B cell (primary cell): ENCODE data around the gene IL26. TPM values are rescaled to one million over a fixed set of nuclear protein-coding genes. Genes with fewer than 3 reads are reported as not detected.

Source experiments
- ATAC-seq: fragments of 200-7000 bp; cut with Tn5 transposase; one replicate; pipeline ENCODE4 v1.10.0; 2021; ENCODE audit warnings: low read depth, mild to moderate bottlenecking, moderate number of reproducible peaks, moderate library complexity
- CTCF ChIA-PET: fragments of 350-600 bp; sonication (Branson Sonifier 250); formaldehyde crosslinking; loops from one replicate; lab custom pipeline; 2021; ENCODE audit warnings: antibody characterized with exemption, inconsistent platforms; lab: Charles Lee
- POLR2A ChIA-PET: fragments of 350-600 bp; sonication (Branson Sonifier 250); formaldehyde crosslinking; loops from one replicate; lab custom pipeline; 2021; ENCODE audit warnings: antibody characterized with exemption; lab: Charles Lee
- DNase-seq: peaks from one replicate; pipeline ENCODE4 v3.0.0; 2013
- H2AFZ ChIP-seq: 2 replicates; pipeline ENCODE4 v1.6.1; 2012; ENCODE audit warnings: mild to moderate bottlenecking, low read depth, low read length; ENCODE audit not compliant: insufficient read depth, poor library complexity, severe bottlenecking
- H3K27ac ChIP-seq, 2 donors: 1 replicate in 1 of 2; 2 replicates in 1 of 2; pipeline ENCODE4 v1.5.1; 2012 to 2013; ENCODE audit warnings: low read length in 2 of 2, mild to moderate bottlenecking in 2 of 2, moderate library complexity in 1 of 2
- H3K27me3 ChIP-seq, 4 experiments: fragments of 200-600 bp in 1 of 4; sonication (generic) in 1 of 4; replicated peaks in 1 of 4; 1 replicate in 2 of 4; 2 replicates in 2 of 4; pipeline versions ENCODE4 v1.6.1 to v1.7.0; 2013 to 2016; ENCODE audit warnings: low read length in 3 of 4, mild to moderate bottlenecking in 2 of 4, mixed read lengths in 1 of 4, moderate library complexity in 1 of 4; ENCODE audit not compliant: insufficient read depth in 4 of 4, control insufficient read depth in 3 of 4; ENCODE audit errors: control extremely low read depth in 1 of 4
- H3K36me3 ChIP-seq, 2 experiments: replicated peaks in 1 of 2; 1 replicate in 1 of 2; 2 replicates in 1 of 2; pipeline versions ENCODE4 v1.6.1 to v1.7.1; 2013; ENCODE audit warnings: low read length in 1 of 2; ENCODE audit not compliant: insufficient read depth in 2 of 2, control insufficient read depth in 1 of 2; ENCODE audit errors: control extremely low read depth in 1 of 2, extremely low read depth in 1 of 2
- H3K4me1 ChIP-seq, 2 donors: fragments of 200-600 bp in 1 of 2; sonication (generic) in 1 of 2; 1 replicate in 1 of 2; 2 replicates in 1 of 2; pipeline versions ENCODE4 v1.5.1 to v1.6.1; 2013 to 2017; ENCODE audit warnings: low read length in 2 of 2; ENCODE audit not compliant: control insufficient read depth in 2 of 2, insufficient read depth in 2 of 2
- H3K4me2 ChIP-seq: replicated peaks from 2 replicates; pipeline ENCODE3; 2012; ENCODE audit warnings: mild to moderate bottlenecking, low read depth, low read length; ENCODE audit not compliant: poor library complexity, severe bottlenecking
- H3K4me3 ChIP-seq, 5 experiments: fragments of 200-600 bp in 1 of 5; sonication (generic) in 1 of 5; 1 replicate in 3 of 5; 2 replicates in 2 of 5; pipeline versions ENCODE4 v1.5.1 to v1.7.0; 2011 to 2016; ENCODE audit warnings: low read length in 4 of 5, mild to moderate bottlenecking in 4 of 5, low read depth in 2 of 5, control low read depth in 1 of 5, moderate library complexity in 1 of 5; ENCODE audit not compliant: insufficient read depth in 1 of 5; ENCODE audit errors: control extremely low read depth in 1 of 5, extremely low read depth in 1 of 5
- H3K79me2 ChIP-seq: fragments of 200-600 bp; sonication (generic); one replicate; pipeline ENCODE4 v1.6.0; 2016; ENCODE audit warnings: low read length; ENCODE audit not compliant: control insufficient read depth, insufficient read depth
- H3K9ac ChIP-seq: fragments of 200-600 bp; sonication (generic); 2 replicates; pipeline ENCODE4 v1.6.1; 2017; ENCODE audit warnings: mild to moderate bottlenecking, low read length, moderate library complexity
- H3K9me3 ChIP-seq, 3 donors: one replicate each; pipeline versions ENCODE4 v1.6.1 to v1.7.1; 2013; ENCODE audit warnings: low read length in 2 of 3; ENCODE audit not compliant: control insufficient read depth in 2 of 3, insufficient read depth in 1 of 3; ENCODE audit errors: control extremely low read depth in 1 of 3
- H4K20me1 ChIP-seq: 2 replicates; pipeline ENCODE4 v1.6.0; 2012; ENCODE audit warnings: mild to moderate bottlenecking, low read length; ENCODE audit not compliant: insufficient read depth, control insufficient read depth, poor library complexity, severe bottlenecking
- H3K27ac Mint-ChIP-seq: one replicate; pipeline ENCODE4 v1.8.0; 2021; ENCODE audit warnings: mixed read lengths
- H3K27me3 Mint-ChIP-seq: one replicate; pipeline ENCODE4 v1.8.0; 2021; ENCODE audit warnings: mixed read lengths
- H3K4me1 Mint-ChIP-seq: one replicate; pipeline ENCODE4 v1.8.0; 2021; ENCODE audit warnings: mixed read lengths
- H3K4me3 Mint-ChIP-seq: one replicate; pipeline ENCODE4 v1.8.0; 2021; ENCODE audit warnings: mixed read lengths
- H3K9me3 Mint-ChIP-seq: one replicate; pipeline ENCODE4 v1.8.0; 2022; ENCODE audit warnings: mixed read lengths; ENCODE audit not compliant: insufficient read depth
- EZH2 ChIP-seq: IDR thresholded peaks from 2 replicates; pipeline ENCODE4 v1.6.1; 2012; ENCODE audit warnings: borderline replicate concordance, low read depth, mild to moderate bottlenecking, moderate library complexity, low read length; ENCODE audit not compliant: insufficient read depth, poor library complexity, severe bottlenecking
- whole genome bisulfite sequencing: methylation state at CpG from one replicate; pipeline ENCODE4 v1.1.5; 2013; ENCODE audit warnings: missing lambda C conversion rate; ENCODE audit not compliant: insufficient coverage; 5-methylcytosine and 5-hydroxymethylcytosine counted together
- intact Hi-C: fragments of 100-400 bp; cut with micrococcal nuclease; formaldehyde crosslinking; loops from one replicate; pipeline ENCODE4 v1.10.0; 2022
- polyA minus RNA-seq: library from RNA; depleted of rRNA, polyadenylated mRNA; stranded (reverse); fragments of >200 nt; gene quantifications from 2 replicates; pipeline ENCODE4 v1.2.3, GENCODE V29; 2012
- polyA plus RNA-seq: library from polyadenylated mRNA; depleted of rRNA; stranded (reverse); fragments of >200 nt; gene quantifications from 2 replicates; pipeline ENCODE4 v1.2.3, GENCODE V29; 2012
- total RNA-seq, 2 donors: library from RNA; stranded (reverse); fragments of 120-200 nt in 1 of 2; gene quantifications; 1 replicate in 1 of 2; 2 replicates in 1 of 2; pipeline versions ENCODE4 v1.2.3 to v1.2.4, GENCODE V29; 2013 to 2022
- TF ChIP-seq, protein P1 (sequence below): fragments of 200-600 bp; IDR thresholded peaks from one replicate; pipeline ENCODE4 v1.8.0; 2022; ENCODE audit warnings: antibody characterized with exemption, mild to moderate bottlenecking

The IL26 gene
- not detected in 2 replicates for total RNA-seq
- total RNA-seq (2013), result not detected
- not detected in 2 replicates for polyA plus RNA-seq
- polyA minus RNA-seq, result not detected in 2 replicates

GRCh38 chr12:68225576-68226476 is at the start of gene IL26:
Gene IL26 (minus strand): TSS chr12:68225810. CDS start chr12:68225756, 54 bp downstream.
- no peak for DNase-seq
- no peak for ATAC-seq
- Histone ChIP-seq H3K36me3 (no peaks in the 10 kb centered on the region), H3K4me1 (peaks cover 6 to 7% of the 10 kb centered on the region in 2 donors), H3K4me3 (no peak within 1 kb of the TSS), H4K20me1 (no peaks in the 10 kb centered on the region), H3K27me3 (no peaks in the 10 kb centered on the region), H3K79me2 (no peaks in the 10 kb centered on the region), H2AFZ (no peak within 1 kb of the TSS), H3K27ac (no peak within 1 kb of the TSS), H3K9me3 (no peaks in the 10 kb centered on the region), H3K4me2 (no peak within 1 kb of the TSS), H3K9ac (no peak within 1 kb of the TSS)
- Mint-ChIP-seq H3K27ac (no peak within 1 kb of the TSS), H3K4me1 (peaks cover 6% of the 10 kb centered on the region), H3K4me3 (no peak within 1 kb of the TSS), H3K27me3 (peaks cover 9% of the 10 kb centered on the region), H3K9me3 (no peaks in the 10 kb centered on the region)
- ChIA-PET POLR2A (no interaction called here), CTCF (interaction anchor here (1.3 to 5.3 kb wide), 5 partner anchors 10 to 95 kb away, joined by 4 to 116 read pairs (median 35); no protein-coding TSS in a partner anchor)
- WGBS, result 79% methylated on average over 4 of the region's 8 CpGs
- intact Hi-C loops, result loop anchor here (10.0 kb wide), 1 partner anchor 579 kb away; the partner anchor contains the start of gene MDM2
- TF ChIP-seq EZH2, result no peak
- TF ChIP-seq, protein P1, sequence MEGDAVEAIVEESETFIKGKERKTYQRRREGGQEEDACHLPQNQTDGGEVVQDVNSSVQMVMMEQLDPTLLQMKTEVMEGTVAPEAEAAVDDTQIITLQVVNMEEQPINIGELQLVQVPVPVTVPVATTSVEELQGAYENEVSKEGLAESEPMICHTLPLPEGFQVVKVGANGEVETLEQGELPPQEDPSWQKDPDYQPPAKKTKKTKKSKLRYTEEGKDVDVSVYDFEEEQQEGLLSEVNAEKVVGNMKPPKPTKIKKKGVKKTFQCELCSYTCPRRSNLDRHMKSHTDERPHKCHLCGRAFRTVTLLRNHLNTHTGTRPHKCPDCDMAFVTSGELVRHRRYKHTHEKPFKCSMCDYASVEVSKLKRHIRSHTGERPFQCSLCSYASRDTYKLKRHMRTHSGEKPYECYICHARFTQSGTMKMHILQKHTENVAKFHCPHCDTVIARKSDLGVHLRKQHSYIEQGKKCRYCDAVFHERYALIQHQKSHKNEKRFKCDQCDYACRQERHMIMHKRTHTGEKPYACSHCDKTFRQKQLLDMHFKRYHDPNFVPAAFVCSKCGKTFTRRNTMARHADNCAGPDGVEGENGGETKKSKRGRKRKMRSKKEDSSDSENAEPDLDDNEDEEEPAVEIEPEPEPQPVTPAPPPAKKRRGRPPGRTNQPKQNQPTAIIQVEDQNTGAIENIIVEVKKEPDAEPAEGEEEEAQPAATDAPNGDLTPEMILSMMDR, result no peak

- no peaks in the 10 kb centered on the region for H3K27me3 ChIP-seq
- Mint-ChIP-seq H3K4me3 (no peak overlapping the region), H3K27ac (no peak overlapping the region), H3K4me1 (no peaks in the 10 kb centered on the region), H3K27me3 (no peaks in the 10 kb centered on the region), H3K9me3 (no peaks in the 10 kb centered on the region)
- no peak overlapping the region for H2AFZ ChIP-seq
- H3K4me2 ChIP-seq, result no peak overlapping the region
- no peaks in the 10 kb centered on the region for H4K20me1 ChIP-seq
- no peak overlapping the region for H3K4me3 ChIP-seq
- TF ChIP-seq, protein P1, result no peak
- TF ChIP-seq EZH2, result no peak
- H3K9me3 ChIP-seq, result no peaks in the 10 kb centered on the region
- ChIA-PET CTCF (interaction anchor here (0.7 kb wide), 1 partner anchor 561 kb away, joined by 7 read pairs; no protein-coding TSS in a partner anchor), POLR2A (no interaction called here)
- DNase-seq, result no peak
- H3K9ac ChIP-seq, result no peak overlapping the region
- H3K27ac ChIP-seq, result no peak overlapping the region
- H3K4me1 ChIP-seq, result no peaks in the 10 kb centered on the region
- intact Hi-C loops, result no loop called here
- ATAC-seq, result no peak
- no peaks in the 10 kb centered on the region for H3K36me3 ChIP-seq
- no peaks in the 10 kb centered on the region for H3K79me2 ChIP-seq
These were observed 47.1 kb upstream of the IL26 start for GRCh38 chr12:68272732-68273131.
